HepG2 (cell line): Measurements from ENCODE around the gene NCBP3. TPM values are rescaled to one million over a fixed set of nuclear protein-coding genes. Genes with fewer than 3 reads are reported as not detected.

Experiments used
- ATAC-seq: fragments of 200-7000 bp; cut with Tn5 transposase; 3 replicates; pipeline ENCODE4 v1.9.1; 2020; ENCODE audit warnings: mild to moderate bottlenecking, moderate library complexity
- BruUV-seq: library from RNA; stranded (reverse); fragments of 400-500 nt; replicated peaks from 2 replicates; lab custom pipeline; 2021; lab: Mats Ljungman, UMichigan
- CTCF ChIA-PET: fragments of 300-600 bp; formaldehyde crosslinking; extraction: SDS; loops from one replicate; lab custom pipeline; 2021; ENCODE audit warnings: low total read pairs, inconsistent platforms, low intra/inter-chr PET ratio; lab: Yijun Ruan, JAX
- POLR2A ChIA-PET: fragments of 350-600 bp; sonication (Branson Sonifier 250); formaldehyde crosslinking; loops from one replicate; lab custom pipeline; 2020; ENCODE audit warnings: antibody characterized with exemption, inconsistent platforms; lab: Yijun Ruan, JAX
- DNase-seq: peaks from one replicate; pipeline ENCODE4 v3.0.0-alpha.2; 2015; ENCODE audit warnings: low spot score
- FAIRE-seq: peaks from 3 replicates; lab custom pipeline; 2011; peaks lifted over from hg19 to GRCh38; lab: Jason Lieb, UNC
- H2AFZ ChIP-seq: one replicate; pipeline ENCODE4 v1.6.1; 2011; ENCODE audit warnings: low read length, inconsistent platforms
- H3K27ac ChIP-seq: fragments of 300-600 bp; 3 replicates; pipeline ENCODE4 v1.8.0; 2011; ENCODE audit warnings: mixed run types, mild to moderate bottlenecking, mixed read lengths, low read length, inconsistent platforms; ENCODE audit not compliant: insufficient read depth; ENCODE audit errors: extremely low read length
- H3K27me3 ChIP-seq, 2 experiments: fragments of 200-600 bp in 1 of 2; 2 replicates in 1 of 2; 3 replicates in 1 of 2; pipeline versions ENCODE4 v1.6.0 to v1.8.0; 2011; ENCODE audit warnings: low read length in 2 of 2, mild to moderate bottlenecking in 2 of 2, moderate library complexity in 2 of 2, inconsistent platforms in 1 of 2; ENCODE audit not compliant: insufficient read depth in 2 of 2, control insufficient read depth in 1 of 2
- H3K36me3 ChIP-seq, 2 experiments: fragments of 200-600 bp in 1 of 2; replicated peaks in 1 of 2; 2 replicates in 1 of 2; 3 replicates in 1 of 2; pipeline versions ENCODE4 v1.5.1 to v1.8.0; 2011; ENCODE audit warnings: low read length in 2 of 2, inconsistent platforms in 1 of 2; ENCODE audit not compliant: insufficient read depth in 2 of 2, control insufficient read depth in 1 of 2
- H3K4me1 ChIP-seq: 2 replicates; pipeline ENCODE4 v1.5.1; 2012; ENCODE audit warnings: low read length, inconsistent platforms; ENCODE audit not compliant: insufficient read depth
- H3K4me2 ChIP-seq: 2 replicates; pipeline ENCODE4 v1.6.0; 2011; ENCODE audit warnings: low read depth, low read length, inconsistent platforms
- H3K4me3 ChIP-seq, 3 experiments: fragments of 200-600 bp in 1 of 3; sonication (generic), shearing (Covaris generic) in 1 of 3; replicated peaks in 1 of 3; 2 replicates each; pipeline ENCODE4 v1.5.1; 2011 to 2016; ENCODE audit warnings: low read length in 3 of 3, inconsistent platforms in 2 of 3, low read depth in 2 of 3, mild to moderate bottlenecking in 2 of 3, control low read depth in 1 of 3, mixed read lengths in 1 of 3; ENCODE audit not compliant: insufficient read depth in 1 of 3
- H3K79me2 ChIP-seq: one replicate; pipeline ENCODE4 v1.6.1; 2011; ENCODE audit warnings: low read length, inconsistent platforms; ENCODE audit not compliant: insufficient read depth
- H3K9ac ChIP-seq: 2 replicates; pipeline ENCODE4 v1.6.0; 2011; ENCODE audit warnings: mild to moderate bottlenecking, low read depth, low read length, inconsistent platforms; ENCODE audit not compliant: insufficient read depth
- H3K9me3 ChIP-seq: 2 replicates; pipeline ENCODE4 v1.5.1; 2012; ENCODE audit warnings: mild to moderate bottlenecking, low read length
- H4K20me1 ChIP-seq: 2 replicates; pipeline ENCODE4 v1.6.0; 2011; ENCODE audit warnings: inconsistent platforms, mild to moderate bottlenecking, low read length, moderate library complexity; ENCODE audit not compliant: insufficient read depth
- HHEX ChIP-seq: IDR thresholded peaks from 2 replicates; pipeline ENCODE4 v1.6.1; 2016; ENCODE audit warnings: control low read depth
- HMG20A ChIP-seq: IDR thresholded peaks from 2 replicates; pipeline ENCODE4 v1.6.1; 2016; ENCODE audit warnings: borderline replicate concordance
- JUNB ChIP-seq: sonication (generic); formaldehyde crosslinking; IDR thresholded peaks from 2 replicates; pipeline ENCODE4 v1.8.0; 2022; ENCODE audit warnings: missing genetic modification reagents, mild to moderate bottlenecking, borderline replicate concordance
- KDM2A ChIP-seq: sonication (generic); formaldehyde crosslinking; IDR thresholded peaks from 2 replicates; pipeline ENCODE4 v1.4.0; 2020; ENCODE audit warnings: low read depth, missing genetic modification reagents, borderline replicate concordance
- SIN3B ChIP-seq: fragments of 150-350 bp; IDR thresholded peaks from 2 replicates; pipeline ENCODE4 v1.6.1; 2014; ENCODE audit warnings: low read length
- U2AF2 ChIP-seq: fragments of 200-400 bp; formaldehyde crosslinking; IDR thresholded peaks from 2 replicates; pipeline ENCODE4 v1.6.1; 2017; ENCODE audit warnings: low read depth, mild to moderate bottlenecking, low read length
- WIZ ChIP-seq: sonication (generic); formaldehyde crosslinking; IDR thresholded peaks from 2 replicates; pipeline ENCODE4 v1.5.1; 2020; ENCODE audit warnings: mild to moderate bottlenecking, missing genetic modification reagents
- ZNF550 ChIP-seq: sonication (generic); formaldehyde crosslinking; IDR thresholded peaks from 2 replicates; pipeline ENCODE4 v1.4.0; 2020; ENCODE audit warnings: mild to moderate bottlenecking, missing genetic modification reagents, borderline replicate concordance
- ZNF720 ChIP-seq: sonication (generic); formaldehyde crosslinking; IDR thresholded peaks from 2 replicates; pipeline ENCODE4 v1.4.0; 2020; ENCODE audit warnings: missing genetic modification reagents
- ZNF841 ChIP-seq: sonication (generic); formaldehyde crosslinking; IDR thresholded peaks from 2 replicates; pipeline ENCODE4 v1.8.1; 2023; ENCODE audit warnings: missing genetic modification reagents, borderline replicate concordance
- WGBS: methylation state at CpG from one replicate; pipeline ENCODE4 v1.1.6; 2017; ENCODE audit warnings: low lambda C conversion rate; 5-methylcytosine and 5-hydroxymethylcytosine counted together
- in situ Hi-C: cut with HindIII; loops from 2 replicates; pipeline ENCODE4 v1.10.0; 2017; ENCODE audit warnings: low pct_unique_long_range_greater_than_20kb; ENCODE audit not compliant: extremely low pct_ligation_motif_present
- intact Hi-C: fragments of 100-400 bp; cut with micrococcal nuclease; formaldehyde crosslinking; loops from one replicate; pipeline ENCODE4 v1.10.0; 2022; ENCODE audit not compliant: unreplicated experiment
- polyA plus RNA-seq, 8 experiments: library from polyadenylated mRNA; depleted of rRNA in 3 of 8; stranded (reverse) in 7 of 8; unstranded in 1 of 8; fragments of >200 nt; fragmentation: Illumina TruSeq in 4 of 8; extraction: Trizol in 4 of 8; gene quantifications; 2 replicates each; pipeline versions ENCODE4 v1.2.1 to v1.2.3, GENCODE V29; 2011 to 2016; ENCODE audit warnings: low read depth in 4 of 8, missing spikeins in 1 of 8, mixed read lengths in 1 of 8; ENCODE audit not compliant: insufficient read depth in 1 of 8
- total RNA-seq, 5 experiments: library from RNA; depleted of rRNA; stranded (reverse); fragments of >200 nt; fragmentation: Illumina TruSeq; extraction: Trizol; gene quantifications; 2 replicates each; pipeline ENCODE4 v1.2.3, GENCODE V29; 2016; ENCODE audit warnings: low read depth in 1 of 5
- TF ChIP-seq, protein P1 (sequence below): sonication (generic); formaldehyde crosslinking; IDR thresholded peaks from 2 replicates; pipeline ENCODE4 v1.4.0; 2020; ENCODE audit warnings: missing genetic modification reagents, mild to moderate bottlenecking, borderline replicate concordance
- TF ChIP-seq, protein P2 (sequence below): sonication (generic); formaldehyde crosslinking; IDR thresholded peaks from 2 replicates; pipeline ENCODE4 v1.5.1; 2020; ENCODE audit warnings: mild to moderate bottlenecking, missing genetic modification reagents

Gene NCBP3
- total and polyA plus RNA-seq, 2 of the 13 experiments (the other 11 are each of a cell fraction or from before 2014, with no cell fraction given), result 19.5 to 24.8 TPM

DNA sequence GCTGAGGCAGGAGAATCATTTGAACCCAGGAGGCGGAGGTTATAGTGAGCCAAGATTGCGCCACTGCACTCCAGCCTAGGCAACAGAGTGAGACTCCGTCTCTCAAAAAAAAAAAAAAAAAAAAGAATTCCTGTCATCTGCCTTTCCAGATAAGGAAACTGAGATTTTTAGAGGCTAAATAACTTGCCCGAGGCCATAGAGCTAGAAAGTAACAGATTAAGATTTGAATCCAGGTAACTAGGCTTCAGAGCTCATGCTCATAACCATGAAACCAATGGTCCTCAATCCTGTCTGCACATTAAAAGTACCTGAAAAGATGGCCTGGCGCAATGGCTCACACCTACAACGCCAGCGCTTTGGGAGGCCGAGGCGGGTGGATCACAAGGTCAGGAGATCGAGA is 9.5 kb downstream of the NCBP3 start:
- no peak for DNase-seq
- intact Hi-C loops, result no loop called here
- Histone ChIP-seq H3K4me1 (no peaks in the 10 kb centered on the region), H3K4me2 (no peak overlapping the region), H3K79me2 (peaks cover 10% of the 10 kb centered on the region), H3K36me3 (peaks cover 19 to 46% of the 10 kb centered on the region in 2 experiments), H3K9ac (no peak overlapping the region), H3K27ac (no peak overlapping the region), H3K9me3 (no peaks in the 10 kb centered on the region), H2AFZ (no peak overlapping the region), H3K4me3 (no peak overlapping the region), H3K27me3 (no peaks in the 10 kb centered on the region), H4K20me1 (no peaks in the 10 kb centered on the region)
- ATAC-seq, result no peak
- in situ Hi-C loops, result no loop called here
- TF ChIP-seq, protein P1, sequence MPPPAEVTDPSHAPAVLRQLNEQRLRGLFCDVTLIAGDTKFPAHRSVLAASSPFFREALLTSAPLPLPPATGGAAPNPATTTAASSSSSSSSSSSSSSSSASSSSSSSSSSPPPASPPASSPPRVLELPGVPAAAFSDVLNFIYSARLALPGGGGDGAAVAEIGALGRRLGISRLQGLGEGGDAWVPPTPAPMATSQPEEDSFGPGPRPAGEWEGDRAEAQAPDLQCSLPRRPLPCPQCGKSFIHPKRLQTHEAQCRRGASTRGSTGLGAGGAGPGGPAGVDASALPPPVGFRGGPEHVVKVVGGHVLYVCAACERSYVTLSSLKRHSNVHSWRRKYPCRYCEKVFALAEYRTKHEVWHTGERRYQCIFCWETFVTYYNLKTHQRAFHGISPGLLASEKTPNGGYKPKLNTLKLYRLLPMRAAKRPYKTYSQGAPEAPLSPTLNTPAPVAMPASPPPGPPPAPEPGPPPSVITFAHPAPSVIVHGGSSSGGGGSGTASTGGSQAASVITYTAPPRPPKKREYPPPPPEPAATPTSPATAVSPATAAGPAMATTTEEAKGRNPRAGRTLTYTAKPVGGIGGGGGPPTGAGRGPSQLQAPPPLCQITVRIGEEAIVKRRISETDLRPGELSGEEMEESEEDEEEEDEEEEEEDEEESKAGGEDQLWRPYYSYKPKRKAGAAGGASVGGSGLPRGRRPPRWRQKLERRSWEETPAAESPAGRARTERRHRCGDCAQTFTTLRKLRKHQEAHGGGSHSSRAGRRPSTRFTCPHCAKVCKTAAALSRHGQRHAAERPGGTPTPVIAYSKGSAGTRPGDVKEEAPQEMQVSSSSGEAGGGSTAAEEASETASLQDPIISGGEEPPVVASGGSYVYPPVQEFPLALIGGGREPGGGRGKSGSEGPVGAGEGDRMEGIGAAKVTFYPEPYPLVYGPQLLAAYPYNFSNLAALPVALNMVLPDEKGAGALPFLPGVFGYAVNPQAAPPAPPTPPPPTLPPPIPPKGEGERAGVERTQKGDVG (CRISPR knock-in tag), result no peak
- TF ChIP-seq ZNF550 (no peak), HHEX (CRISPR knock-in tag) (no peak), WIZ (CRISPR knock-in tag) (no peak), KDM2A (CRISPR knock-in tag) (no peak), HMG20A (CRISPR knock-in tag) (no peak), SIN3B (no peak), ZNF841 (CRISPR knock-in tag) (no peak), U2AF2 (no peak), JUNB (no peak), ZNF720 (CRISPR knock-in tag) (no peak)
- TF ChIP-seq, protein P2, sequence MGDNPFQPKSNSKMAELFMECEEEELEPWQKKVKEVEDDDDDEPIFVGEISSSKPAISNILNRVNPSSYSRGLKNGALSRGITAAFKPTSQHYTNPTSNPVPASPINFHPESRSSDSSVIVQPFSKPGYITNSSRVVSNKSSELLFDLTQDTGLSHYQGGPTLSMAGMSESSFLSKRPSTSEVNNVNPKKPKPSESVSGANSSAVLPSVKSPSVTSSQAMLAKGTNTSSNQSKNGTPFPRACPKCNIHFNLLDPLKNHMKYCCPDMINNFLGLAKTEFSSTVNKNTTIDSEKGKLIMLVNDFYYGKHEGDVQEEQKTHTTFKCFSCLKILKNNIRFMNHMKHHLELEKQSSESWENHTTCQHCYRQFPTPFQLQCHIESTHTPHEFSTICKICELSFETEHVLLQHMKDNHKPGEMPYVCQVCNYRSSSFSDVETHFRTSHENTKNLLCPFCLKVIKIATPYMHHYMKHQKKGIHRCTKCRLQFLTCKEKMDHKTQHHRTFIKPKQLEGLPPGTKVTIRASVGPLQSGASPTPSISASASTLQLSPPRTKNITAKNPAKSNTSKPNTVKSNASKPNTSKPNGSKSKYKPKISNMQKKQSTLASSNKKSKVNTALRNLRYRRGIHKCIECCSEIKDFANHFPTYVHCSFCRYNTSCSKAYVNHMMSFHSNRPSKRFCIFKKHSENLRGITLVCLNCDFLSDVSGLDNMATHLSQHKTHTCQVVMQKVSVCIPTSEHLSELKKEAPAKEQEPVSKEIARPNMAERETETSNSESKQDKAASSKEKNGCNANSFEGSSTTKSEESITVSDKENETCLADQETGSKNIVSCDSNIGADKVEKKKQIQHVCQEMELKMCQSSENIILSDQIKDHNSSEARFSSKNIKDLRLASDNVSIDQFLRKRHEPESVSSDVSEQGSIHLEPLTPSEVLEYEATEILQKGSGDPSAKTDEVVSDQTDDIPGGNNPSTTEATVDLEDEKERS (CRISPR knock-in tag), result no peak
- ChIA-PET CTCF (no interaction called here), POLR2A (no interaction called here)
- BruUV-seq, result no TSS peak
- 92% methylated on average over 10 of the region's 10 CpGs for WGBS
- no peak for FAIRE-seq
